ENCODE results near the gene TBPL1. TPM values are rescaled to one million over a fixed set of nuclear protein-coding genes. Genes with fewer than 3 reads are reported as not detected.
"Not testable (repeated sequence)": the region's sequence is repeated elsewhere in the genome, so short reads cannot be mapped to it uniquely, and the experiment has no call there.

Gene TBPL1
- total RNA-seq, 1 donor from 2014 or later: 22.2 TPM

- no peak for DNase-seq (ENCODE audit: low spot score)
Observed at GRCh38 chr6:133953634-133954415, 801 bp downstream of the TBPL1 start.

- DNase-seq (ENCODE audit: low spot score): no peak
Observed at GRCh38 chr6:133954657-133955576, 1.9 kb downstream of the TBPL1 start.

- DNase-seq (ENCODE audit: low spot score): no peak
Observed at GRCh38 chr6:133955582-133956415, 2.8 kb downstream of the TBPL1 start.

- DNase-seq (ENCODE audit: low spot score): no peak
Observed at GRCh38 chr6:133956416-133957049, 3.5 kb downstream of the TBPL1 start.

- no peak for DNase-seq (ENCODE audit: low spot score)
Observed at GRCh38 chr6:133957227-133957626, 4.2 kb downstream of the TBPL1 start.

- no peak for DNase-seq (ENCODE audit: low spot score)
Observed at GRCh38 chr6:133957780-133958242, 4.8 kb downstream of the TBPL1 start.

- DNase-seq (ENCODE audit: low spot score): no peak
Observed at GRCh38 chr6:133958791-133959190, 5.8 kb downstream of the TBPL1 start.

GRCh38 chr6:133959667-133960368 is 6.8 kb downstream of the TBPL1 start:
- DNase-seq (ENCODE audit: low spot score): no peak

GRCh38 chr6:133961831-133962230 is 8.8 kb downstream of the TBPL1 start:
- DNase-seq (ENCODE audit: low spot score): no peak

GRCh38 chr6:133964052-133964451 is 11.0 kb downstream of the TBPL1 start:
- no peak for DNase-seq (ENCODE audit: low spot score)

- DNase-seq (ENCODE audit: low spot score): no peak
Observed at GRCh38 chr6:133964702-133965101, 11.7 kb downstream of the TBPL1 start.

- no peak for DNase-seq (ENCODE audit: low spot score)
Observed at GRCh38 chr6:133965817-133966360, 12.9 kb downstream of the TBPL1 start.

GRCh38 chr6:133966654-133967329 is 13.8 kb downstream of the TBPL1 start:
- no peak for DNase-seq (ENCODE audit: low spot score)

- no peak for DNase-seq (ENCODE audit: low spot score)
Observed at GRCh38 chr6:133967347-133967746, 14.3 kb downstream of the TBPL1 start.

GRCh38 chr6:133967835-133968234 is 14.8 kb downstream of the TBPL1 start:
- not testable (repeated sequence) for DNase-seq (ENCODE audit: low spot score)

GRCh38 chr6:133969285-133969920 is 16.4 kb downstream of the TBPL1 start:
- no peak for DNase-seq (ENCODE audit: low spot score)

GRCh38 chr6:133969921-133970295 is 16.9 kb downstream of the TBPL1 start:
- no peak for DNase-seq (ENCODE audit: low spot score)

- no peak for DNase-seq (ENCODE audit: low spot score)
Observed at GRCh38 chr6:133971861-133972260, 18.8 kb downstream of the TBPL1 start.

- DNase-seq (ENCODE audit: low spot score): no peak
Observed at GRCh38 chr6:133972388-133972787, 19.4 kb downstream of the TBPL1 start.
